ENCODE data around the gene DNAH17. TPM values are rescaled to one million over a fixed set of nuclear protein-coding genes. Genes with fewer than 3 reads are reported as not detected.
"Not testable (repeated sequence)": the region's sequence is repeated elsewhere in the genome, so short reads cannot be mapped to it uniquely, and the experiment has no call there.

DNAH17 gene
- total RNA-seq, 4 donors from 2014 or later: 0.89 to 15.4 (median 3.8) TPM

GRCh38 chr17:78506454-78507309 is 70.5 kb downstream of the DNAH17 start:
- WGBS, 2 donors: 77 to 79% methylated on average over 20 of the region's 20 CpGs
- DNase-seq (ENCODE audit: low spot score in 2 of 2): no peak
- H3K4me3 ChIP-seq (ENCODE audit: low read depth, poor library complexity, severe bottlenecking): no peak overlapping the region
- TF ChIP-seq POLR2A (IDR thresholded peaks at IDR 0.05) (no peak), CTCF (IDR thresholded peaks at IDR 0.05) (no peak)
- intact Hi-C loops (cut with DNase I; ENCODE audit: low total_unique reads): no loop called here

- TF ChIP-seq POLR2A (IDR thresholded peaks at IDR 0.05): no peak
- no peak for TF ChIP-seq CTCF (IDR thresholded peaks at IDR 0.05)
- intact Hi-C loops (cut with DNase I; ENCODE audit: low total_unique reads): no loop called here
- no peak for DNase-seq (ENCODE audit: low spot score in 2 of 2)
- no peak overlapping the region for H3K4me3 ChIP-seq (ENCODE audit: low read depth, poor library complexity, severe bottlenecking)
- 85% methylated on average over 21 of the region's 21 CpGs for WGBS, 2 donors
These were observed 72.9 kb downstream of the DNAH17 start for GRCh38 chr17:78504156-78504925.

GRCh38 chr17:78503388-78503787 is 73.8 kb downstream of the DNAH17 start:
- WGBS, 2 donors: 89 to 94% methylated on average over 11 of the region's 11 CpGs
- DNase-seq (ENCODE audit: low spot score in 2 of 2); H3K4me3 ChIP-seq (ENCODE audit: low read depth, poor library complexity, severe bottlenecking); intact Hi-C loops (cut with DNase I; ENCODE audit: low total_unique reads): not testable (repeated sequence)

GRCh38 chr17:78502611-78503148 is 74.5 kb downstream of the DNAH17 start:
- intact Hi-C loops (cut with DNase I; ENCODE audit: low total_unique reads): no loop called here
- DNase-seq (ENCODE audit: low spot score in 2 of 2): no peak
- TF ChIP-seq POLR2A (IDR thresholded peaks at IDR 0.05) (no peak), CTCF (IDR thresholded peaks at IDR 0.05) (no peak)
- WGBS, 2 donors: 89 to 90% methylated on average over 25 of the region's 25 CpGs
- H3K4me3 ChIP-seq (ENCODE audit: low read depth, poor library complexity, severe bottlenecking): no peak overlapping the region

- TF ChIP-seq CTCF (IDR thresholded peaks at IDR 0.05) (no peak), POLR2A (IDR thresholded peaks at IDR 0.05) (no peak)
- 85 to 90% methylated on average over 26 to 27 of the region's 27 CpGs for WGBS, 2 donors
- intact Hi-C loops (cut with DNase I; ENCODE audit: low total_unique reads): no loop called here
- H3K4me3 ChIP-seq (ENCODE audit: low read depth, poor library complexity, severe bottlenecking): no peak overlapping the region
- no peak for DNase-seq (ENCODE audit: low spot score in 2 of 2)
These were observed 75.8 kb downstream of the DNAH17 start for GRCh38 chr17:78501241-78502036.

All from lower leg skin (tissue), 4 donors.